GM08714 (cell line): ENCODE data around the gene RNF227.
"Not testable (repeated sequence)": the region's sequence is repeated elsewhere in the genome, so short reads cannot be mapped to it uniquely, and the experiment has no call there.

Experiments used
- H3K4me3 ChIP-seq: fragments of 200-500 bp; sonication (Bioruptor generic); 2 replicates; pipeline ENCODE4 v1.5.1; 2014; ENCODE audit warnings: mild to moderate bottlenecking, low read length, inconsistent platforms
- ZNF274 ChIP-seq: IDR thresholded peaks from 2 replicates; pipeline ENCODE4 v1.6.1; 2012; ENCODE audit warnings: mild to moderate bottlenecking, low read depth, low read length

Gene RNF227

DNA sequence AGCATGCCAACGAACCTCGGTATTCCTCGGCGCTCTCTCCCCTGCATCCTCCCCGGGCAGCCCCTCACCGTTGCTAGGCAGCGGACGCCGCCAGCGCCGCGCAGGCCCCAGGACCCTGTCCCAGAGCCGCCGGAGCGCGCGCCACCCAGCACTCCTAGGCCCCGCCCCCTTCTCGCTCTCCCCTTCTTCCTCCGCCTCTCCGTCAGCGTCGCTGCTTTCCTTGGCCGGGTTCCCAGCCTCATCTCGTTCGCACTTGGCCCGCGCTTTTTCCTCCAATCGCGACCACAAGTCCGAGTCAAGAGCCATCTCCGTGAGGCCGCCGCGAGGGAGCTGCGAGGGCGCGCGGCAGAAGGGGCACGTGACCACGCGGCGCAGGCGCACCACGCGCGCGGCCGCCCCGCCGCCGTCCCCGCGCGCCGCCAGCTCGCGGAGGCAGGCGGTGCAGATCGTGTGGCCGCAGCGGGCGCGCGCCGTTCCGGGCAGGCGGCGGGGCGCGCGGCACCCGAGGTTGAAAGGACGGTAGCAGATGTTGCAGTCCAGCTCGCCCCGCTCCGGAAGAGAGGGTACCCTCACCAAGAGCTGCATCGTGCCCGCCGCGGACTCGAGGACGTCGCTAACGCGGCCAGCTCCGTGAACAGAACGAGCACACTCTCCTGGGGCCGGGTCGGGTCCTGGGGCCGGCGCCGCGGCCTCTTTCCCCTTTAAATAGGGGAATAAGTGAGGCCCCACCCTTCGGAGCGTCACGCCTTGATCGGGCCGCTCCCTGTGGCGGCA is at the start of gene RNF227:
Gene RNF227, minus strand, starts transcription at position 679 of the 774 bp plus-strand sequence. Its CDS starts 94 bp downstream, at position 585.
- peak within 1 kb of the TSS; percentile 41; the same call in 1 of the 2 replicates for H3K4me3 ChIP-seq
- TF ChIP-seq ZNF274 = no peak

DNA sequence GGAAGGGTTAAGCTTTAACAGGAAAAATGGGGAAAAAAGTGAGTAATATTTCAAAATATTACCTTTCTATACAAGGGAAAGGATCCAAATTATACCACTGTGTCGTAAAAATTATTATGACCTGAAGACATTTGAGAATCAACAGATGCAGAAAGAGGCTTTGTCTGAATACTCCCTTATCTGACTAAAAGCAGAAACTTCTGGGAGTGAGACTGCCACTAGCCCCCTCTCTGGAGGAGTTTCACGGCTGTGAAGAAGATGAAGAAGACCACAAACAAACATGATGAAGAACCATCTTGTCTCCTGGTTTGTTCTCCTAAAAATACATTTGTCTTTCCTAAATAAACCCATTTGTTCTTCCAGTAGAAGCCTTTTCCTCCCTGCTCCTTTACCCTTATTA is 45.3 kb upstream of the RNF227 start:
- no peak for TF ChIP-seq ZNF274
- no peak overlapping the region for H3K4me3 ChIP-seq

DNA sequence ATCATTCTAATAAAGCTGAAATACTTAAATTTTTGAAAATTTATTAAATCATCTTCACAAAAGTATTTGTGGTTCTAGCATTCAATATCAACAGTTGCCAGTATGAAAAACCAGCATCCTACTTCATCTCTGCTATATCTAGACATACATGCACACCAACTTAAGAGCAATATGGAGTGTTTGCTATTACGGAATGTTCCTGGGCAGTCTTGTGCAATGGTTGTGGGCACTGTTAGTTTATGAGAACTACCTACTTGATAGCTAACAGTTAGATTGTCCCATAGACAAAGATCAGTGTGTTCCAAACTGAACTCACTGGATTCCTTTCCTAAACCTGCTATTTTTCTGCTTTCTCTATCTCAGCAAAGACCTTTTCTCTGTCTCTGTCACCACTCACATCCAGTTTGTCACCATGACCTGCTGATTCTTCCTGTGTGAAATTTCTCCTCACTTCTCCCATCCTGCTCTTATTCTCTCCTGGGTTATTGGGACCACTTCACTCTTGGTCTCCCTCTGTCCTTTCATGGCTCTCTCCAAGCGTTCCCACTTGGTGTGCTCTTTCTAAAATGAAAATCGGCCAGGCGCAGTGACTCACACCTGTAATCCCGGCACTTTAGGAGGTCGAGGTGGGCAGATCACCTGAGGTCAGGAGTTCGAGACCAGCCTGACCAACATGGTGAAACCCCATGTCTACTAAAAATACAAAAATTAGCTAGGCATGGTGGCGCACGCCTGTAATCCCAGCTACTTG is 43.6 kb upstream of the RNF227 start:
- no peak for TF ChIP-seq ZNF274
- no peak overlapping the region for H3K4me3 ChIP-seq

DNA sequence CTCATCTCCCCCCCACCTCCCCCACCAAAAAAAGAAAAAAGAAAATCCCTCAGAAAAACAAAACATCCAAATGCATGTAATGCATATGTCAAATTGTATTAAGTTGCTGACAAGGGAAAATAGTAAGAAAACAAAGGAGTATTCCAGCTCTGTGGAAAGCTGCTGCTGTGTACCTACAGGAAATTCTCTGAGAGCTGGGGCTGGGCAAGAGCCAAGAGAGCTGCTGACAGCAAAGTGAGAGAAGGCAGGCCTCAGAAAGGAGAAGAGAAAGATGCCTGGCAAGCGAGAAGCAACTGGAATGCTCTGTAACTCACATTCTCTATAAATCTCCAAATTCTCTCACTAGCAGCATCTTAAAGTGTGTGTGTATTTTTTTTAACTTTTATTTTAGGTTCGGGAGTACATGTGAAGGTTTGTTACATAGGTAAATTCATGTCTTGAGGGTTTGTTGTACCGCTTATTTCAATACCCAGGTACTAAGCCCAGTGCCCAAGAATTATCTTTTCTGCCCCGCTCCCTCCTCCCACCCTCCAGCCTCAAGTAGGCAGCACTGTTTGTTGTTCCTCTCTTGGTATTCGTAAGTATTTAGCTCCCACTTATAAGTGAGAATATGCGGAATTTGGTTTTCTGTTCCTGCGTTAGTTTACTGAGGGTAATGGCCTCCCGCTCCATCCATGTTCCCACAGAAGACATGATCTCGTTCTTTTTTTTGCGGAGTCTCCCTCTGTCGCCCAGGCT is 40.3 kb upstream of the RNF227 start:
- TF ChIP-seq ZNF274 = no peak
- H3K4me3 ChIP-seq = no peak overlapping the region

DNA sequence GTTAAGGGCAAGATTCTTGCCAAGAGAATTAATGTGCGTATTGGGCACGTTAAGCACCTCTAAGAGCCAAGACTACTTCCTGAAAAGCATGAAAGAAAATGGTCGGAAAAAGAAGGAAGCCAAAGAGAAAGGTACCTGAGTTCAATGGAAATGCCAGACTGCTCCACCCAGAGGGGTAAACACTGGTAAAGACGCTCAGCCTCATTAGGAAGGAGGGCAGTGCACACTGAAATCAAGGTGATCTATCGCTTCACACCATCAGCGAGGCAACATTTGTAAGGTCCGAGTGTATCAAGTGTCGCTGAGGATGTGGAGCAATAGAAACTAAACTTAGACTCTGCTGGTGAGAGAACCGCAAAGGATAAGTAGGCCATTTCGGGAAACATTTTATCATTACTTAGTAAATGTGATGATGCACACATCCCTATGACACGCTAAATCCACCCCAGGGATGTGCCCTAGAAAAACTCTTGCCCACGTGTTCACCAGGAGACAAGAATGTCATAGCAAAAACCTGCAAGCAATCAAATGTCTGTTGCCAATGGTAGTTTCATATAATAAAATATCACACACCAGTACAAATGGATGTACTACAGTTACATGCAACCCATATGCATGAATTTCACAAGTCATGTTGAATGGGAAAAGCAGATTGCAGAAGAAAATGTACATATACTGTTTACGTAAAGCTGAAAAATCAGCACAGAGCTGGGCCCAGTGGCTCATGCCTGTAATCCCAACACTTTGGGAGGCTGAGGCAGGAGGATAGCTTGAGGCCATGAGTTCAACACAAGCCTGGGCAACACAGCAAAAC is 39.5 kb upstream of the RNF227 start:
- no peak for TF ChIP-seq ZNF274

DNA sequence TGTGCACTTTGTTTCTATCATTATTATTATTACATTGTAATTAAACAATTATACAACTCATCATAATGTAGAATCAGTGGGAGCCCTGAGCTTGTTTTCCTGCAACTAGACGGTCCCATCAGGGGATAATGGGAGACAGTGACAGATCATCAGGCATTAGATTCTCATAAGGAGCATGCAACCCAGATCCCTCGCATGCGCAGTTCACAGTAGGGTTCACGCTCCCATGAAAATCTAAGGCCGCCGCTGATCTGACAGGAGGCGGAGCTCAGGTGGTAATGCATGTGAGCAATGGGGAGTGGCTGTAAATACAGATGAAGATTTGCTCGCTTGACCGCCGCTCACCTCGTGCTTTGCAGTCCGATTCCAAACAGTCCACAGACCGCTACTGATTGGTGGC is 37.2 kb upstream of the RNF227 start:
- not testable (repeated sequence) for H3K4me3 ChIP-seq

More for the DNA sequence above, 39.5 kb upstream of the RNF227 start:
- H3K4me3 ChIP-seq = no peak overlapping the region

DNA sequence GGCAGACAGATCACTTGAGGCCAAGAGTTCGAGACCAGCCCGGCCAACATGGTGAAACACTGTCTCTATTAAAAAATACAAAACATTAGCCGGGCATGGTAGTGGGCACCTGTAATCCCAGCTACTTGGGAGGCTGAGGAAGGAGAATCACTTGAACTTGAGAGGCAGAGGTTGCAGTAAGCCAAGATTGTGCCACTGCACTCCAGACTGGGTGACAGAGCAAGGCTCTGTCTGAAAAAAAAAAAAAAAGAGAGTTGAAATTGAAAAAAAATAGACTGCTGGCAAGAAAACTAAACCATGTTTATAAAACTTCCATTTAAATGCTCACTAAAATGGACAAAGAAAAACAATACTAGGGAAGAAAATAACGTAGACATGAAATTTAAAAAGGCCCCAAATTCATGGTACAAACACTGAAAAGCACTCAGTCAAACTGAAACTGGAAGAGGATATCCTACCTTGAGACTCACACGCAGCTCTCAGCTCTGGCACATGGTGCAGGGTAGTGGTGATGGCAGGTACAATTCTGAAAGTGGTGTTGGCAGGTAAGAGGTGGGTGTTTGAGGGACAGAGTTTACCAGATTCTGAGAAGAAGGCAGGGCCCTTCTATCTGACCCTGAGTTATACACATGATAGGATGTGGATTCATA is 35.2 kb upstream of the RNF227 start:
- H3K4me3 ChIP-seq = no peak overlapping the region
- no peak for TF ChIP-seq ZNF274

DNA sequence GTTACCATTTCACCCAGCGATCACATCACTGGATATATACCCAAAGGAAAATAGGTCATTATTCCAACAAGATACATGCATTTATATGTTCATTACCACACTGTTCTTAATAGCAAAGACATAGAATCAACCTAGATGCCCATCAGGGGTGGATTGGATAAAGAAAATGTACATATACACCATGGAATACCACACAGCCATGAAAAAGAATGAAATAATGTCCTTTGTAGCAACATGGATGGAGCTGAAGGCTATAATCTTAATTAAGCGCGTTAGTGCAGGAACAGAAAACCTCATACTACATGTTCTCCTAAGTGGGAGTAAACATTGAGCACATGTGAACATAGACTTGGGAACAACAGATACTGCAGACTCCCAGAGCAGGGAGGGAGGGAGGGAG is 34.5 kb upstream of the RNF227 start:
- TF ChIP-seq ZNF274 = no peak
- no peak overlapping the region for H3K4me3 ChIP-seq

DNA sequence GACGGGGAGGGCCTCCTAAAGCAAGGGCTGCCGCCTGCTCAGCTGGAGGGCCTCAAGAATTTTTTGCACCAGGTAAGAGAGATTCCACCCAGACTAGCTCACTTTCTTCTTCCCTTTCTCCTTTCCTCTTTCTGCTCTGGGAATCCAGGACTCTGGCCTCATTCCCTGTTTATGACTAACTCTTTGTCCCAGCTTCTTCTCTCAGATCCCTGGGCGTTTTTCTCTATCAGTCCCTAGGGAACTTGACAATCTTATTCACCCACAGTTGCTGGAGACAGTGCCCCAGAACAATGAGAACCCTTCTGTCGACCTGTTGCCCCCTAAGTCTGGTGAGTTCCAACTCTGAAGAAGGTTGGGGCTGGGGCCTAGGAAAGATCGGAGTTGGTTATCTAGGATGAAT is 31.6 kb upstream of the RNF227 start:
- no peak for TF ChIP-seq ZNF274
- H3K4me3 ChIP-seq = no peak overlapping the region

DNA sequence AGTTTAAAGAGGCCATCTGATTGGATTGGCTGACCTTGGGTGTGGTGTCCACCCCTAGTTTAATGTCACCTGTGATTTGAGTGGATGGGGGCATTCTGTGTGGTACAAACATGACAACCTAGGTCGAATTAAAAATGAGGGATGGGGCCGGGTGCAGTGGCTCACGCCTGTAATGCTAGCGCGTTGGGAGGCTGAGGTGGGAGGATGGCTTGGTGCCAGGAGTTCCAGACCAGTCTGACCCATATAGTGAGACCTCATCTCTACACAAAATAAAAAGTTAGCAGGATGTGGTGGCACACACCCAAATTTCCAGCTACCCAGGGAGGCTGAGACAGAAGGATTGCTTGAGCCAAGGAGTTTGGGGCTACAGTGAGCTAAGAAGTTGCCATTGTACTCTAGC is 30.4 kb upstream of the RNF227 start:
- H3K4me3 ChIP-seq = no peak overlapping the region
- no peak for TF ChIP-seq ZNF274

DNA sequence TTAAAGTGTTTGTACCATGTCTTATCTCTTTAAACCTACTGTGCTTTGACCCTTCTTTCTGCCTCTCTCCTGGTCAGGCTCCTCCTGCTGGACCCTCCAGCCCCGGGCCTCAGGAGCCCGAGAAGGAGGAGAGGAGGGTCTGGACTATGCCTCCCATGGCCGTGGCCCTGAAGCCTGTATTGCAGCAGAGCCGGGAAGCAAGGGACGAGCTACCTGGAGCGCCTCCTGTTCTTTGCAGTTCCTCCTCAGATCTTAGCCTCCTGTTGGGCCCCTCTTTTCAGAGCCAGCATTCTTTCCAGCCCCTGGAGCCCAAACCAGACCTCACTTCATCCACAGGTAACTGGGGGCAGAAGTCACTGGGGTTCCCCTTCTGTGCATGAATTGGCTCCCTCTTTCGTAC is 29.6 kb upstream of the RNF227 start:
- no peak overlapping the region for H3K4me3 ChIP-seq
- TF ChIP-seq ZNF274 = no peak

DNA sequence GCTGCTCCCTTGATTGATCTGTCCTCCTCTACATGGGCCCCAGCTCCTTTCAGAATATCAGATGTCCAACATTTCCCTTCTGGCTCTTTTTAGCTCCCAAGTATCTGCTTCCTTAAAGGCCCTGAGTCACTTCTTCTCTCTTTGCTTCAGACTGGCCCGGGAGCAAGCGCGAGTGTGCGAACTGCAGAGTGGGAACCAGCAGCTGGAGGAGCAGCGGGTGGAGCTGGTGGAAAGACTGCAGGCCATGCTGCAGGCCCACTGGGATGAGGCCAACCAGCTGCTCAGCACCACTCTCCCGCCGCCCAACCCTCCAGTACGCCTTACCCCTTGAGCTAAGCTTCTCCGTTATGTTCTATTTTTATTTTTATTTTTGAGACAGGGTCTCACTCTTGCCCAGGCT is 28.2 kb upstream of the RNF227 start:
- TF ChIP-seq ZNF274 = no peak
- H3K4me3 ChIP-seq = no peak overlapping the region

DNA sequence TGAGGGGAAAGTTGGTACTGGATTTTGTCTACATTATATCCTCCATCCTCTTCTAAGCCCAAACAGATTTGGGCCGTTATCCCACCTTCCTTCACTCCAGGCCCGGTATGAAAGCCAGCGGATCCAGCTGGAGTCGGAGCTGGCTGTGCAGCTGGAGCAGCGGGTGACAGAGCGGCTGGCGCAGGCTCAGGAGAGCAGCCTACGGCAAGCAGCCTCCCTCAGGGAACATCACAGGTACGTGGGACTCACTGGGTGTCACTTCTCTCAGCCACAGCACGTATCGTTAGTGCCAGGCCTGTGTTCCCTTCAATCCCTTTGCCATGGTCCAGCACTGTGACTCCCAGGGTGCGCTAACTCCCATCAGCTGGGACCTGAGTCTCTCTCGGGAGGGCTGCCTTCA is 27.2 kb upstream of the RNF227 start:
- no peak overlapping the region for H3K4me3 ChIP-seq
- no peak for TF ChIP-seq ZNF274
